ENCODE measurements around the gene CLVS2. TPM values are rescaled to one million over a fixed set of nuclear protein-coding genes. Genes with fewer than 3 reads are reported as not detected.

CLVS2 gene
- total and polyA plus RNA-seq, 9 donors: under 0.01 to 0.08 TPM; not detected in 7

DNA sequence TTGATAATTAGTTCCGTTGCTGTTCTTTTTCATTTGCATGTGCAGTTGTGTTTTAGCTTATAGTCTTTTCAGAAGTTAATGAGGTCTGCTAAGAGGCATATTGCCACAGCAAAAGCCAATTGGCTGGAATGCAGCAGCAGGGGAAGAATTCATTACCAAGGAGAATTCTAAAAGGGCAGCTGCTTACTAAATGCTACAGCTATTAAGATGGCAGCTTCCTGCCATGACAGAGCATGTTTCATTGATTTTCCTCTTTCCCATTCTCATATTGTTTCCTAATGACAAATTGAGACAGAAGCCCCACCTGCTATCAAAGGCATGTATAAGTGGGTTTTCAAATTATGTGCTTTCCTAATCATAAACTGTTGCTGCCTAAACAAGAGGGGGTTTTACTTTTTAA, 66.6 kb downstream of the CLVS2 start:
- DNase-seq: no peak
- H3K27me3 ChIP-seq: no peaks in the 10 kb centered on the region
- TF ChIP-seq POLR2A (IDR thresholded peaks at IDR 0.05): no peak
- TF ChIP-seq, protein P1, sequence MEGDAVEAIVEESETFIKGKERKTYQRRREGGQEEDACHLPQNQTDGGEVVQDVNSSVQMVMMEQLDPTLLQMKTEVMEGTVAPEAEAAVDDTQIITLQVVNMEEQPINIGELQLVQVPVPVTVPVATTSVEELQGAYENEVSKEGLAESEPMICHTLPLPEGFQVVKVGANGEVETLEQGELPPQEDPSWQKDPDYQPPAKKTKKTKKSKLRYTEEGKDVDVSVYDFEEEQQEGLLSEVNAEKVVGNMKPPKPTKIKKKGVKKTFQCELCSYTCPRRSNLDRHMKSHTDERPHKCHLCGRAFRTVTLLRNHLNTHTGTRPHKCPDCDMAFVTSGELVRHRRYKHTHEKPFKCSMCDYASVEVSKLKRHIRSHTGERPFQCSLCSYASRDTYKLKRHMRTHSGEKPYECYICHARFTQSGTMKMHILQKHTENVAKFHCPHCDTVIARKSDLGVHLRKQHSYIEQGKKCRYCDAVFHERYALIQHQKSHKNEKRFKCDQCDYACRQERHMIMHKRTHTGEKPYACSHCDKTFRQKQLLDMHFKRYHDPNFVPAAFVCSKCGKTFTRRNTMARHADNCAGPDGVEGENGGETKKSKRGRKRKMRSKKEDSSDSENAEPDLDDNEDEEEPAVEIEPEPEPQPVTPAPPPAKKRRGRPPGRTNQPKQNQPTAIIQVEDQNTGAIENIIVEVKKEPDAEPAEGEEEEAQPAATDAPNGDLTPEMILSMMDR (IDR thresholded peaks at IDR 0.05): no peak
- no peak for TF ChIP-seq EP300 (IDR thresholded peaks at IDR 0.05)
- 34 to 50% (median 48%) methylated on average over 1 of the region's 1 CpG for WGBS, 3 donors
- no peak overlapping the region for H3K27ac ChIP-seq
- no peaks in the 10 kb centered on the region for H3K4me1 ChIP-seq (ENCODE audit: insufficient read depth)
- no peaks in the 10 kb centered on the region for H3K9me3 ChIP-seq
- no peaks in the 10 kb centered on the region for H3K36me3 ChIP-seq
- intact Hi-C loops (cut with DNase I): no loop called here
- H3K4me3 ChIP-seq: no peak overlapping the region

DNA sequence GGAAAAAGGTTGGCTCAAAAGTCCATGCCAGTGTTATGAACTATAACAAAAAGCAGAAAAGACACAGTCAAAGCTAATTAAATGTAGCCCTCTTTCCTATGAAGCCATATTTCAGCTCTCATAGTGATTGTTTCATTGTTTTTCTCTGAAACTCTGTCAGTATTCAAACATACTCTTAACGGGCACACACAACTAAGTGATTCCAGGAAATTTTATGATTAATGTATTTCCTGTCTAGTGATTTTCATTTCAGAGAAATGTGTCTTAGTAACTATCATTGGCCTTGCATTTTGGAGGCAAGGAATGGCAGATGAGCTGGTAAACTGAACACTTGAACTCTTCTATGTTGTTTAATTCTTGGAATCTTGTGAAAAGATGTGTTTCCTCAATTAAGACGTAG, 68.0 kb downstream of the CLVS2 start:
- Histone ChIP-seq H3K4me3 (no peak overlapping the region), H3K27ac (no peak overlapping the region), H3K4me1 (ENCODE audit: insufficient read depth) (no peaks in the 10 kb centered on the region), H3K9me3 (no peaks in the 10 kb centered on the region), H3K36me3 (no peaks in the 10 kb centered on the region), H3K27me3 (no peaks in the 10 kb centered on the region)
- intact Hi-C loops (cut with DNase I): no loop called here
- 47 to 53% (median 49%) methylated on average over 2 of the region's 2 CpGs for WGBS, 3 donors
- TF ChIP-seq, protein P1 (IDR thresholded peaks at IDR 0.05): no peak
- no peak for TF ChIP-seq POLR2A (IDR thresholded peaks at IDR 0.05)
- TF ChIP-seq EP300 (IDR thresholded peaks at IDR 0.05): no peak
- no peak for DNase-seq

DNA sequence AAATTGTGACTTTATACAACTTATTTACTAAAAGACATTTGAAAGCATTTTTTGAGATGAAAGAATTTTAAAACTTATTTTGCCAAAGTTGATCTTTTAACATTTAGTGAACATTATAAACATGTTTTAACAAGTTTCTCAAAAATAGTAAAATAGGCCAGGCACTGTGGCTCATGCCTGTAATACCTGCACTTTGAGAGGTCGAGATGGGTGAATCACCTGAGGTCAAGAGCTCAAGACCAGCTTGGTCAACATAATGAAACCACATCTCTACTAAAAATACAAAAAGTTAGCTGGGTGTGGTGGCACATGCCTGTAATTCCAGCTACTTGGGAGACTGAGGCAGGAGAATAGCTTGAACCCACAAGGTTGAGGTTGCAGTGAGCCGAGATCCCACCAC, 78.6 kb downstream of the CLVS2 start:
- Histone ChIP-seq H3K4me3 (no peak overlapping the region), H3K27me3 (no peaks in the 10 kb centered on the region), H3K9me3 (no peaks in the 10 kb centered on the region), H3K27ac (no peak overlapping the region), H3K36me3 (no peaks in the 10 kb centered on the region), H3K4me1 (ENCODE audit: insufficient read depth) (no peaks in the 10 kb centered on the region)
- 75 to 79% (median 79%) methylated on average over 2 of the region's 2 CpGs for WGBS, 3 donors
- intact Hi-C loops (cut with DNase I): no loop called here
- no peak for DNase-seq
- no peak for TF ChIP-seq EP300 (IDR thresholded peaks at IDR 0.05)
- TF ChIP-seq, protein P1 (IDR thresholded peaks at IDR 0.05): no peak
- no peak for TF ChIP-seq POLR2A (IDR thresholded peaks at IDR 0.05)

DNA sequence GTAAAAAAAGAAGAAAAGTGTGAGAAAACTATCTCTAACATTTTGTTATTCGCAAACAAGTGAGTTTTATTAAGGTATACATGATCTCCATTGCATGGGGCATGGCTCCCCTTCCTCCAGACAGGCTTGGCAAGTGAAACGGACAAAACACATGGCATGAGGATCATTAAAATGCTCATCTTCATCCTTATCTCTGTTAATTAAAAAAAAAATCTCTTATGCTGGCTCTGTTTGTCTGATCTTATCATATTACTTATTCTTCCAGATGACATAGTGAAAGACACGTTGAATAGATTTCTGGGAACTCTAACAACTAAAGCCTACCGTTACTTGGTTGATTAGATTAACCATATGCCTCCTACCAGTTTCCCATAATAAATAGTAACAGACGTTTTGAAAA, 89.4 kb downstream of the CLVS2 start:
- Histone ChIP-seq H3K4me3 (no peak overlapping the region), H3K27me3 (no peaks in the 10 kb centered on the region), H3K27ac (no peak overlapping the region), H3K9me3 (no peaks in the 10 kb centered on the region), H3K36me3 (no peaks in the 10 kb centered on the region), H3K4me1 (ENCODE audit: insufficient read depth) (no peaks in the 10 kb centered on the region)
- intact Hi-C loops (cut with DNase I): no loop called here
- WGBS, 3 donors: 46 to 55% (median 46%) methylated on average over 5 of the region's 5 CpGs
- TF ChIP-seq EP300 (IDR thresholded peaks at IDR 0.05) (no peak), POLR2A (IDR thresholded peaks at IDR 0.05) (no peak)
- TF ChIP-seq, protein P1 (IDR thresholded peaks at IDR 0.05): no peak
- DNase-seq: no peak

DNA sequence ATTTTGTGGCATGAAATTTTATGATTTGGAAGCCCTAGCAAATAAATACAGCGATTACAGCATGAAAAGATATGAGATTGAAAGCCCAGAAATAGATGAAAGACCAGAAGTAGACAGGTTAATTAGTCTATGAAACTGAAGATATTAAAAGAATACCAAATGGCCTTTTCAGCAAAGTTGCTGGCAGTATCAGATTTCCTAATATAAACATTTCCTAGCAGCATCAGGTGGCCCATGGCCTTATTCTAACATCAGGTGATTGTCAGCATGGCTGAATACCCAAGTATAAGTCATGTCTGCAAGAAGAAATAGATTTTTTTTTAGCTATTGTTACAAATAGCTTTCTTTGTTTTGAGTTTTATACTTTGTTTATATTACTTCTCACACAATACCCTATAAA, 93.2 kb downstream of the CLVS2 start:
- Histone ChIP-seq H3K27me3 (no peaks in the 10 kb centered on the region), H3K36me3 (no peaks in the 10 kb centered on the region), H3K27ac (no peak overlapping the region), H3K4me3 (no peak overlapping the region), H3K4me1 (ENCODE audit: insufficient read depth) (no peaks in the 10 kb centered on the region), H3K9me3 (no peaks in the 10 kb centered on the region)
- DNase-seq: no peak
- no peak for TF ChIP-seq EP300 (IDR thresholded peaks at IDR 0.05)
- TF ChIP-seq, protein P1 (IDR thresholded peaks at IDR 0.05): no peak
- no peak for TF ChIP-seq POLR2A (IDR thresholded peaks at IDR 0.05)
- intact Hi-C loops (cut with DNase I): no loop called here
- 53 to 83% (median 58%) methylated on average over 1 of the region's 1 CpG for WGBS, 3 donors
